Suprapubic skin (tissue), 4 donors: ENCODE measurements around the gene ERCC2. TPM values are rescaled to one million over a fixed set of nuclear protein-coding genes. Genes with fewer than 3 reads are reported as not detected.
"Not testable (repeated sequence)": the region's sequence is repeated elsewhere in the genome, so short reads cannot be mapped to it uniquely, and the experiment has no call there.

ENCODE experiments used
- DNase-seq, 2 donors: peaks; one replicate each; pipeline ENCODE4 v3.0.0-alpha.2; 2019; ENCODE audit warnings: low spot score in 2 of 2
- H3K27ac ChIP-seq: fragments of 200-600 bp; sonication (generic); one replicate; pipeline ENCODE4 v1.5.1; 2019
- H3K27me3 ChIP-seq: fragments of 200-600 bp; sonication (generic); one replicate; pipeline ENCODE4 v1.5.1; 2019
- H3K36me3 ChIP-seq: fragments of 200-600 bp; sonication (generic); one replicate; pipeline ENCODE4 v1.5.1; 2019
- H3K4me1 ChIP-seq: fragments of 200-600 bp; sonication (generic); one replicate; pipeline ENCODE4 v1.5.1; 2019
- H3K4me3 ChIP-seq: fragments of 200-600 bp; sonication (generic); one replicate; pipeline ENCODE4 v1.5.1; 2019; ENCODE audit warnings: mild to moderate bottlenecking
- H3K9me3 ChIP-seq: fragments of 200-600 bp; sonication (generic); one replicate; pipeline ENCODE4 v1.5.1; 2019
- CTCF ChIP-seq, 2 donors: fragments of 200-600 bp in 1 of 2; fragments of 450-650 bp in 1 of 2; sonication (generic) in 1 of 2; IDR thresholded peaks; one replicate each; pipeline ENCODE4 v1.5.1; 2016 to 2019; ENCODE audit warnings: antibody characterized with exemption in 2 of 2, mild to moderate bottlenecking in 1 of 2, moderate library complexity in 1 of 2
- EP300 ChIP-seq: sonication (generic); formaldehyde crosslinking; IDR thresholded peaks from one replicate; pipeline ENCODE4 v1.6.1; 2017; ENCODE audit warnings: antibody characterized with exemption
- POLR2A ChIP-seq, 2 donors: fragments of 450-650 bp; IDR thresholded peaks; one replicate each; pipeline ENCODE4 v1.6.1; 2017; ENCODE audit warnings: antibody characterized with exemption in 2 of 2, mild to moderate bottlenecking in 2 of 2, moderate library complexity in 2 of 2
- POLR2AphosphoS5 ChIP-seq, 3 donors: sonication (generic); formaldehyde crosslinking; IDR thresholded peaks; one replicate each; pipeline ENCODE4 v1.6.1; 2017; ENCODE audit warnings: antibody characterized with exemption in 3 of 3
- WGBS: methylation state at CpG from one replicate; pipeline ENCODE4 v1.1.5; 2018; 5-methylcytosine and 5-hydroxymethylcytosine counted together
- total RNA-seq, 4 donors: library from RNA; depleted of rRNA; stranded (reverse); fragments of >200 nt; gene quantifications; one replicate each; pipeline ENCODE4 v1.1.0, GENCODE V29; 2016

Gene ERCC2
- total RNA-seq, 4 donors from 2014 or later: 10.2 to 22.3 (median 14.1) TPM

DNA sequence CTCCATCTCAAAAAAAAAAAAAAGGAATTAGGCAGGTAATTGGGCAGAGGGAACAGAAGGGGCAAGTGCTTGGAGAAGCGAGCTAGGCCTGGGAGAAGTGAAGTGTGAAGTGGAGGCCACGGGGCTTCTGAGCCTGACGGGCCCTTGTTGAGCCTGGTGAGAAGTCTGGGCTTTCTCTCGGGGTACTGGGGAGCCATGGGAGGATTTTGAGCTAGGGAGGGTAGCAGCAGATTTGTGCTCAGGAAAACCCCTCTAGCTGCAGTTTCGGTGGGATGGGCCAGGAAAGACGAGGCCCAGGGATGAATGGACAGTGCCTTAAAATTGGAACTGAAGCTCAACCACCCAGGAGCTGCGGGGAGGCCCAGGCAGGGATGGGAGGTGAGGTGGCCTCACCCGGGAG lies 44.1 kb upstream of the ERCC2 start:
- Histone ChIP-seq H3K4me1 (peaks cover 10% of the 10 kb centered on the region), H3K27me3 (no peaks in the 10 kb centered on the region), H3K27ac (no peak overlapping the region), H3K9me3 (no peaks in the 10 kb centered on the region), H3K4me3 (no peak overlapping the region), H3K36me3 (peaks cover 81% of the 10 kb centered on the region)
- TF ChIP-seq POLR2AphosphoS5 (IDR thresholded peaks at IDR 0.05): no peak
- TF ChIP-seq EP300: no peak
- no peak for TF ChIP-seq POLR2A (IDR thresholded peaks at IDR 0.05)
- no peak for TF ChIP-seq CTCF (IDR thresholded peaks at IDR 0.05)
- DNase-seq: no peak
- WGBS: 95% methylated on average over 8 of the region's 8 CpGs

- Histone ChIP-seq H3K27me3 (no peaks in the 10 kb centered on the region), H3K9me3 (no peaks in the 10 kb centered on the region), H3K4me3 (no peak overlapping the region), H3K4me1 (peaks cover 8% of the 10 kb centered on the region), H3K27ac (no peak overlapping the region), H3K36me3 (peaks cover 78% of the 10 kb centered on the region)
- no peak for DNase-seq
- TF ChIP-seq EP300 (no peak), CTCF (IDR thresholded peaks at IDR 0.05) (no peak), POLR2AphosphoS5 (IDR thresholded peaks at IDR 0.05) (no peak), POLR2A (IDR thresholded peaks at IDR 0.05) (no peak)
- WGBS: 91% methylated on average over 6 of the region's 6 CpGs
Measured at GRCh38 chr19:45413497-45413896, 43.1 kb upstream of the ERCC2 start.

DNA sequence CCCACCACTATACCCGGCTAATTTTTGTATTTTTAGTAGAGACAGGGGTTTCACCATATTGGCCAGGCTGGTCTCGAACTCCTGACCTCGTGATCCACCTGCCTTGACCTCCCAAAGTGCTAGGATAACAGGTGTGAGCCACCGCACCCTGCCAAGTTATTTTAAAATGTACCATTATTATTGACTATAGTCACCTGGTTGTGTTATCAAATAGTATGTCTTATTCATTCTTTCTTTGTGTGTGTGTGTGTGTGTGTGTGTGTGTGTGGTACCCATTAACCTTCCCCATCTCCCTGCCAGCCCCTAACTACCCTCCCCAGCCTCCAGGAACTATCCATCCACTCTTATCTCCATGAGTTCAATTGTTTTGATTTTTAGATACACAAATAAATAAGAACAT lies 40.0 kb upstream of the ERCC2 start:
- H3K27ac ChIP-seq, H3K9me3 ChIP-seq, H3K27me3 ChIP-seq, H3K4me3 ChIP-seq, DNase-seq: not testable (repeated sequence)
- Histone ChIP-seq H3K4me1 (peaks cover 23% of the 10 kb centered on the region), H3K36me3 (peaks cover 50% of the 10 kb centered on the region)
- WGBS: 95% methylated on average over 4 of the region's 4 CpGs

DNA sequence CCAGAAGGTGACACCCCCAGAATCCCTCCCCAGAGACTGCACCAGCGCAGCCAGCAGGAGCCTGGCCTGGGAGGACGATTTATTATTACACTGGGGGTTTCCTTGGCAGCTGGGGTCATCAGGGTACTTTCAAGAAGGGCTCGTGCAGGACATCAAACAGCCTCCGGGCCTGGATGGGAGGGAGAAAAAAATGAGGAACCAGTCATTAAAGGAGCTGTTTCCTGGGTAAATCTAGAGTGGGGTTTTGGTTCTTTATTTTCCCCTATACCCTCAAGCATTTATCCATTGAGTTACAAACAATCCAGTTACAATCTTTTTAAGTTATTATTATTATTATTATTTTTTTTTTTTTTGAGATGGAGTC lies 39.2 kb upstream of the ERCC2 start:
- no peak for TF ChIP-seq CTCF (IDR thresholded peaks at IDR 0.05)
- no peak for TF ChIP-seq EP300
- TF ChIP-seq POLR2AphosphoS5 (IDR thresholded peaks at IDR 0.05): no peak
- TF ChIP-seq POLR2A (IDR thresholded peaks at IDR 0.05): no peak
- WGBS: 51% methylated on average over 4 of the region's 4 CpGs
- Histone ChIP-seq H3K9me3 (no peaks in the 10 kb centered on the region), H3K4me1 (peaks cover 29% of the 10 kb centered on the region), H3K4me3 (no peak overlapping the region), H3K27ac (no peak overlapping the region), H3K27me3 (no peaks in the 10 kb centered on the region), H3K36me3 (peaks cover 45% of the 10 kb centered on the region)
- no peak for DNase-seq

DNA sequence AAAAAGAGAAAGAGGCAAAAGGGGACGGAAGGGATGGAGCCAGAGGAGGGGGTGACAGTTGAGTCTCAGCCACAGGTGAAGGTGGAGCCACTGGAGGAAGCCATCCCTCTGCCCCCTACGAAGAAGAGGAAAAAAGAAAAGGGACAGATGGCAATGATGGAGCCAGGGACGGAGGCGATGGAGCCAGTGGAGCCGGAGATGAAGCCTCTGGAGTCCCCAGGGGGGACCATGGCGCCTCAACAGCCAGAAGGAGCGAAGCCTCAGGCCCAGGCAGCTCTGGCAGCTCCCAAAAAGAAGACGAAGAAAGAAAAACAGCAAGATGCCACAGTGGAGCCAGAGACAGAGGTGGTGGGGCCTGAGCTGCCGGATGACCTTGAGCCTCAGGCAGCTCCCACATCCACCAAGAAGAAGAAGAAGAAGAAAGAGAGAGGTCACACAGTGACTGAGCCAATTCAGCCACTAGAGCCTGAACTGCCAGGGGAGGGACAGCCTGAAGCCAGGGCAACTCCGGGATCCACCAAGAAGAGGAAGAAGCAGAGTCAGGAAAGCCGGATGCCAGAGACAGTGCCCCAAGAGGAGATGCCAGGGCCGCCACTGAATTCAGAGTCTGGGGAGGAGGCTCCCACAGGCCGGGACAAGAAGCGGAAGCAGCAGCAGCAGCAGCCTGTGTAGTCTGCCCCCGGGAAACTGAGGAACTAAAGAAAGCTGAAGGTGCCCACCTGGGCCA lies 38.6 kb upstream of the ERCC2 start:
- no peak overlapping the region for H3K4me3 ChIP-seq
- TF ChIP-seq POLR2AphosphoS5 (IDR thresholded peaks at IDR 0.05) (no peak), CTCF (IDR thresholded peaks at IDR 0.05) (no peak), POLR2A (IDR thresholded peaks at IDR 0.05) (no peak), EP300 (no peak)
- no peaks in the 10 kb centered on the region for H3K9me3 ChIP-seq
- no peak overlapping the region for H3K27ac ChIP-seq
- 65% methylated on average over 15 of the region's 15 CpGs for WGBS
- H3K36me3 ChIP-seq: peaks cover 39% of the 10 kb centered on the region
- no peak for DNase-seq
- peaks cover 32% of the 10 kb centered on the region for H3K4me1 ChIP-seq
- no peaks in the 10 kb centered on the region for H3K27me3 ChIP-seq

DNA sequence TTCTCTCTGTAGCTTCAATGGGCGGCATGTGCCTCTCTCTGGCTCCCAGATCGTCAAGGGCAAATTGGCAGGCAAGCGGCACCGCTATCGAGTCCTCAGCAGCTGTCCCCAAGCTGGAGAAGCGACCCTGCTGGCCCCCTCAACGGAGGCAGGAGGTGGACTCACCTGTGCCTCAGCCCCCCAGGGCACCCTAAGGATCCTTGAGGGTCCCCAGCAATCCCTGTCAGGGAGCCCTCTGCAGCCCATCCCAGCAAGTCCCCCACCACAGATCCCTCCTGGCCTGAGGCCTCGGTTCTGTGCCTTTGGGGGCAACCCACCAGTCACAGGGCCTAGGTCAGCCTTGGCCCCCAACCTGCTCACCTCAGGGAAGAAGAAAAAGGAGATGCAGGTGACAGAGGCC lies 37.7 kb upstream of the ERCC2 start:
- no peaks in the 10 kb centered on the region for H3K27me3 ChIP-seq
- TF ChIP-seq POLR2AphosphoS5 (IDR thresholded peaks at IDR 0.05): no peak
- no peak for TF ChIP-seq EP300
- no peak for TF ChIP-seq CTCF (IDR thresholded peaks at IDR 0.05)
- no peak for TF ChIP-seq POLR2A (IDR thresholded peaks at IDR 0.05)
- DNase-seq: no peak
- H3K36me3 ChIP-seq: peaks cover 30% of the 10 kb centered on the region
- no peaks in the 10 kb centered on the region for H3K9me3 ChIP-seq
- no peak overlapping the region for H3K27ac ChIP-seq
- no peak overlapping the region for H3K4me3 ChIP-seq
- WGBS: 79% methylated on average over 7 of the region's 8 CpGs
- peaks cover 41% of the 10 kb centered on the region for H3K4me1 ChIP-seq

GRCh38 chr19:45407585-45407984 lies 37.2 kb upstream of the ERCC2 start:
- peaks cover 25% of the 10 kb centered on the region for H3K36me3 ChIP-seq
- peaks cover 46% of the 10 kb centered on the region for H3K4me1 ChIP-seq
- not testable (repeated sequence) for H3K27ac ChIP-seq, H3K9me3 ChIP-seq, H3K4me3 ChIP-seq, DNase-seq, H3K27me3 ChIP-seq
- 69% methylated on average over 5 of the region's 5 CpGs for WGBS
